Keratinocyte (primary cell): Measurements from ENCODE around the gene DCDC2C. TPM values are rescaled to one million over a fixed set of nuclear protein-coding genes. Genes with fewer than 3 reads are reported as not detected.

Experiments
- DNase-seq: peaks from one replicate; pipeline ENCODE4 v3.0.0-alpha.2; 2011; ENCODE audit warnings: low read depth, missing footprints, low spot score
- FAIRE-seq: peaks from 2 replicates; lab custom pipeline; 2011; peaks lifted over from hg19 to GRCh38; lab: Jason Lieb, UNC
- H2AFZ ChIP-seq: 2 replicates; pipeline ENCODE4 v1.6.0; 2012; ENCODE audit warnings: low read length, control low read depth, inconsistent platforms; ENCODE audit not compliant: control insufficient read depth
- H3K27ac ChIP-seq: 2 replicates; pipeline ENCODE4 v1.5.1; 2011; ENCODE audit warnings: low read length; ENCODE audit not compliant: control insufficient read depth, insufficient read depth
- H3K27me3 ChIP-seq: 3 replicates; pipeline ENCODE4 v1.6.0; 2011; ENCODE audit warnings: low read length; ENCODE audit not compliant: control insufficient read depth, insufficient read depth; ENCODE audit errors: extremely low read depth
- H3K36me3 ChIP-seq, 2 experiments: 2 replicates in 1 of 2; 3 replicates in 1 of 2; pipeline ENCODE4 v1.5.1; 2011; ENCODE audit warnings: low read length in 2 of 2, mild to moderate bottlenecking in 1 of 2; ENCODE audit not compliant: control insufficient read depth in 2 of 2, insufficient read depth in 2 of 2; ENCODE audit errors: extremely low read depth in 1 of 2
- H3K4me1 ChIP-seq: 3 replicates; pipeline ENCODE4 v1.5.1; 2011; ENCODE audit warnings: low read length; ENCODE audit not compliant: control insufficient read depth, insufficient read depth; ENCODE audit errors: extremely low read depth
- H3K4me2 ChIP-seq: 3 replicates; pipeline ENCODE4 v1.6.0; 2011; ENCODE audit warnings: low read depth, low read length; ENCODE audit not compliant: control insufficient read depth, insufficient read depth; ENCODE audit errors: extremely low read depth
- H3K4me3 ChIP-seq, 3 experiments: fragments of 200-600 bp in 1 of 3; sonication (generic) in 1 of 3; 2 replicates in 2 of 3; 3 replicates in 1 of 3; pipeline ENCODE4 v1.5.1; 2011 to 2016; ENCODE audit warnings: low read length in 3 of 3, mild to moderate bottlenecking in 3 of 3, control low read depth in 2 of 3, inconsistent platforms in 1 of 3, low read depth in 1 of 3, mixed read lengths in 1 of 3, mixed run types in 1 of 3, moderate library complexity in 1 of 3; ENCODE audit not compliant: control insufficient read depth in 2 of 3, insufficient read depth in 2 of 3; ENCODE audit errors: extremely low read depth in 1 of 3
- H3K79me2 ChIP-seq: 2 replicates; pipeline ENCODE4 v1.6.0; 2012; ENCODE audit warnings: low read length; ENCODE audit not compliant: control insufficient read depth, insufficient read depth
- H3K9ac ChIP-seq: 3 replicates; pipeline ENCODE4 v1.6.0; 2011; ENCODE audit warnings: low read length; ENCODE audit not compliant: control insufficient read depth, insufficient read depth; ENCODE audit errors: extremely low read depth
- H3K9me1 ChIP-seq: 3 replicates; pipeline ENCODE4 v1.6.0; 2011; ENCODE audit warnings: low read length; ENCODE audit not compliant: control insufficient read depth, insufficient read depth; ENCODE audit errors: extremely low read depth
- H3K9me3 ChIP-seq: 2 replicates; pipeline ENCODE4 v1.5.1; 2012; ENCODE audit warnings: low read depth, low read length; ENCODE audit not compliant: control insufficient read depth
- H4K20me1 ChIP-seq: 3 replicates; pipeline ENCODE4 v1.6.0; 2011; ENCODE audit warnings: low read length; ENCODE audit not compliant: control insufficient read depth, insufficient read depth; ENCODE audit errors: extremely low read depth
- CTCF ChIP-seq, 3 experiments: IDR thresholded peaks in 1 of 3; conservative IDR thresholded peaks in 1 of 3; optimal IDR thresholded peaks in 1 of 3; 2 replicates in 2 of 3; 3 replicates in 1 of 3; pipeline versions ENCODE3 to v1.5.1; 2011; ENCODE audit warnings: low read length in 3 of 3, mild to moderate bottlenecking in 3 of 3, moderate library complexity in 2 of 3, control low read depth in 1 of 3, inconsistent platforms in 1 of 3; ENCODE audit not compliant: insufficient read depth in 2 of 3; ENCODE audit errors: extremely low read depth in 1 of 3
- EZH2 ChIP-seq: IDR thresholded peaks from one replicate; pipeline ENCODE4 v1.6.1; 2012; ENCODE audit warnings: inconsistent platforms, mild to moderate bottlenecking, low read length, moderate library complexity
- dilution Hi-C: fragments of 300-500 bp; cut with MboI; formaldehyde crosslinking; loops from one replicate; pipeline ENCODE4 v1.7.0; 2020; ENCODE audit warnings: low sequenced_read_pairs; ENCODE audit not compliant: extremely low pct_ligation_motif_present
- polyA plus RNA-seq, 5 experiments: library from polyadenylated mRNA; depleted of rRNA in 3 of 5; stranded (reverse) in 3 of 5; stranded (forward) in 1 of 5; unstranded in 1 of 5; fragments of >200 nt; gene quantifications; 1 replicate in 1 of 5; 2 replicates in 3 of 5; 3 replicates in 1 of 5; pipeline versions ENCODE4 v1.2.1 to v1.2.3, GENCODE V29; 2011 to 2012; ENCODE audit warnings: missing spikeins in 2 of 5, low read depth in 1 of 5, low replicate concordance in 1 of 5

The DCDC2C gene
- polyA plus RNA-seq, 1 donor (not counting 4 experiments of a cell fraction or from before 2014, with no cell fraction given), result not detected

- no peak overlapping the region for H3K27ac ChIP-seq
- H3K9me3 ChIP-seq, result no peaks in the 10 kb centered on the region
- H3K36me3 ChIP-seq, result no peaks in the 10 kb centered on the region
- dilution Hi-C loops, result no loop called here
- H3K9me1 ChIP-seq, result no peaks in the 10 kb centered on the region
- H3K4me3 ChIP-seq, result no peak overlapping the region
- no peaks in the 10 kb centered on the region for H3K79me2 ChIP-seq
- no peak for FAIRE-seq
- no peaks in the 10 kb centered on the region for H3K4me1 ChIP-seq
- DNase-seq, result no peak
- H4K20me1 ChIP-seq, result no peaks in the 10 kb centered on the region
- TF ChIP-seq EZH2 (no peak), CTCF (optimal IDR thresholded peaks at IDR 0.05 in 1 of 3, IDR thresholded peaks at IDR 0.05 in 1 of 3, conservative IDR thresholded peaks at IDR 0.05 in 1 of 3; ENCODE audit: extremely low read depth in 1 of 3, insufficient read depth in 2 of 3, low read length in 3 of 3) (no peak)
- no peak overlapping the region for H3K4me2 ChIP-seq
- H2AFZ ChIP-seq, result no peak overlapping the region
- no peak overlapping the region for H3K9ac ChIP-seq
- H3K27me3 ChIP-seq, result peaks cover 53% of the 10 kb centered on the region
Measured at GRCh38 chr2:3704692-3705091, 1.3 kb downstream of the DCDC2C start.

- Histone ChIP-seq H3K9me3 (no peaks in the 10 kb centered on the region), H3K9ac (no peak overlapping the region), H4K20me1 (no peaks in the 10 kb centered on the region), H3K36me3 (no peaks in the 10 kb centered on the region), H3K9me1 (no peaks in the 10 kb centered on the region), H3K4me1 (no peaks in the 10 kb centered on the region), H3K79me2 (no peaks in the 10 kb centered on the region), H2AFZ (no peak overlapping the region), H3K27ac (no peak overlapping the region), H3K4me2 (no peak overlapping the region), H3K27me3 (peaks cover 50% of the 10 kb centered on the region), H3K4me3 (no peak overlapping the region)
- TF ChIP-seq CTCF (optimal IDR thresholded peaks at IDR 0.05 in 1 of 3, IDR thresholded peaks at IDR 0.05 in 1 of 3, conservative IDR thresholded peaks at IDR 0.05 in 1 of 3; ENCODE audit: extremely low read depth in 1 of 3, insufficient read depth in 2 of 3, low read length in 3 of 3) (no peak), EZH2 (no peak)
- dilution Hi-C loops, result no loop called here
- no peak for DNase-seq
- FAIRE-seq, result no peak
Measured at GRCh38 chr2:3705782-3706181, 2.4 kb downstream of the DCDC2C start.
